ENCODE measurements around the gene GNL2. TPM values are rescaled to one million over a fixed set of nuclear protein-coding genes. Genes with fewer than 3 reads are reported as not detected.
"Not testable (repeated sequence)": the region's sequence is repeated elsewhere in the genome, so short reads cannot be mapped to it uniquely, and the experiment has no call there.

GNL2 gene
- total and polyA plus RNA-seq, 2 experiments from 2014 or later, result 38.6 to 55.9 TPM

- no peaks in the 10 kb centered on the region for H3K27me3 ChIP-seq
- H3K9me3 ChIP-seq (ENCODE audit: low read depth), result no peaks in the 10 kb centered on the region
- DNase-seq (ENCODE audit: low read depth in 1 of 2, low spot score in 1 of 2), result peak in 1 of 2 donors; percentile 36
- peaks cover 5% of the 10 kb centered on the region for H3K4me1 ChIP-seq (ENCODE audit: low read depth)
- H3K36me3 ChIP-seq, result peaks cover 11% of the 10 kb centered on the region
- peak; percentile 51 for TF ChIP-seq CTCF (IDR thresholded peaks at IDR 0.05; ENCODE audit: low read depth, low read length)
- H3K4me3 ChIP-seq, result no peak overlapping the region
- H3K27ac ChIP-seq, result no peak overlapping the region
These were observed 34.3 kb downstream of the GNL2 start for GRCh38 chr1:37561133-37562132.

- Histone ChIP-seq H3K4me3 (no peak overlapping the region), H3K27me3 (no peaks in the 10 kb centered on the region), H3K36me3 (peaks cover 6% of the 10 kb centered on the region), H3K4me1 (ENCODE audit: low read depth) (peaks cover 5% of the 10 kb centered on the region), H3K9me3 (ENCODE audit: low read depth) (no peaks in the 10 kb centered on the region), H3K27ac (no peak overlapping the region)
- TF ChIP-seq CTCF (IDR thresholded peaks at IDR 0.05; ENCODE audit: low read depth, low read length), result no peak
- no peak for DNase-seq (ENCODE audit: low read depth in 1 of 2, low spot score in 1 of 2)
These were observed 35.2 kb downstream of the GNL2 start for GRCh38 chr1:37560401-37561132.

- not testable (repeated sequence) for H3K9me3 ChIP-seq (ENCODE audit: low read depth); H3K36me3 ChIP-seq; H3K27me3 ChIP-seq; DNase-seq (ENCODE audit: low read depth in 1 of 2, low spot score in 1 of 2); H3K27ac ChIP-seq; H3K4me1 ChIP-seq (ENCODE audit: low read depth); H3K4me3 ChIP-seq
These were observed 35.8 kb downstream of the GNL2 start for GRCh38 chr1:37559957-37560379.

- H3K9me3 ChIP-seq (ENCODE audit: low read depth), result no peaks in the 10 kb centered on the region
- no peak for DNase-seq (ENCODE audit: low read depth in 1 of 2, low spot score in 1 of 2)
- no peak overlapping the region for H3K4me3 ChIP-seq
- peaks cover 5% of the 10 kb centered on the region for H3K4me1 ChIP-seq (ENCODE audit: low read depth)
- no peak for TF ChIP-seq CTCF (IDR thresholded peaks at IDR 0.05; ENCODE audit: low read depth, low read length)
- H3K27me3 ChIP-seq, result no peaks in the 10 kb centered on the region
- H3K27ac ChIP-seq, result no peak overlapping the region
- no peaks in the 10 kb centered on the region for H3K36me3 ChIP-seq
These were observed 36.7 kb downstream of the GNL2 start for GRCh38 chr1:37559080-37559479.

GRCh38 chr1:37558411-37558810, 37.3 kb downstream of the GNL2 start:
- Histone ChIP-seq H3K27ac (no peak overlapping the region), H3K4me3 (no peak overlapping the region), H3K4me1 (ENCODE audit: low read depth) (peaks cover 5% of the 10 kb centered on the region), H3K27me3 (no peaks in the 10 kb centered on the region), H3K9me3 (ENCODE audit: low read depth) (no peaks in the 10 kb centered on the region), H3K36me3 (no peaks in the 10 kb centered on the region)
- TF ChIP-seq CTCF (IDR thresholded peaks at IDR 0.05; ENCODE audit: low read depth, low read length), result no peak
- no peak for DNase-seq (ENCODE audit: low read depth in 1 of 2, low spot score in 1 of 2)

Data from cardiac muscle cell (in vitro differentiated cells and primary cell).